Left lung (tissue), 10 donors: ENCODE data around the gene ERCC4. TPM values are rescaled to one million over a fixed set of nuclear protein-coding genes. Genes with fewer than 3 reads are reported as not detected.

Experiments used
- ATAC-seq: fragments of 200-7000 bp; cut with Tn5 transposase; one replicate; pipeline ENCODE4 v1.9.1; 2020; ENCODE audit warnings: moderate library complexity
- DNase-seq, 4 donors: peaks; one replicate each; pipeline ENCODE4 v3.0.0-alpha.2; 2013 to 2020
- H3K27ac ChIP-seq, 2 donors: fragments of 200-600 bp; sonication (generic) in 1 of 2; one replicate each; pipeline versions ENCODE4 v1.5.0 to v1.8.0; 2020 to 2021
- H3K27me3 ChIP-seq, 2 donors: fragments of 200-600 bp; sonication (generic) in 1 of 2; one replicate each; pipeline versions ENCODE4 v1.5.0 to v1.8.0; 2020 to 2021
- H3K36me3 ChIP-seq, 2 donors: fragments of 200-600 bp; sonication (generic) in 1 of 2; one replicate each; pipeline versions ENCODE4 v1.5.0 to v1.8.0; 2020 to 2021
- H3K4me1 ChIP-seq, 2 donors: fragments of 200-600 bp; one replicate each; pipeline ENCODE4 v1.8.0; 2021
- H3K4me3 ChIP-seq, 2 donors: fragments of 200-600 bp; sonication (generic) in 1 of 2; one replicate each; pipeline versions ENCODE4 v1.5.0 to v1.8.0; 2020 to 2021; ENCODE audit warnings: mild to moderate bottlenecking in 1 of 2
- H3K9me3 ChIP-seq, 2 donors: fragments of 200-600 bp; sonication (generic) in 1 of 2; one replicate each; pipeline versions ENCODE4 v1.5.0 to v1.8.0; 2020 to 2021
- CTCF ChIP-seq, 2 donors: fragments of 200-600 bp; sonication (generic) in 1 of 2; IDR thresholded peaks; one replicate each; pipeline versions ENCODE4 v1.5.0 to v1.8.0; 2021; ENCODE audit warnings: antibody characterized with exemption in 2 of 2
- intact Hi-C, 2 donors: fragments of 100-400 bp; cut with DNase I; formaldehyde crosslinking; loops; one replicate each; pipeline versions ENCODE4 v1.11.2 to v1.14.2; 2022
- polyA plus RNA-seq, 6 donors: library from polyadenylated mRNA; unstranded; fragments of 120-200 nt; gene quantifications; one replicate each; pipeline ENCODE4 v1.2.1, GENCODE V29; 2013; ENCODE audit not compliant: insufficient read length in 6 of 6
- total RNA-seq, 2 donors: library from RNA; stranded (reverse); fragmentation: NEBNext Ultra II Directional; extraction: Animal tissue kit (Norgen Biotek cat#: 25700); gene quantifications; one replicate each; pipeline ENCODE4 v1.2.1, GENCODE V29; 2021
- donor health status: DM: no; HTN: yes; CAD: no.
- donor health status: DM: no; HTN: no; CAD: no.

The ERCC4 gene
- total and polyA plus RNA-seq, 8 donors = 10.7 to 20.1 (median 16.4) TPM

DNA sequence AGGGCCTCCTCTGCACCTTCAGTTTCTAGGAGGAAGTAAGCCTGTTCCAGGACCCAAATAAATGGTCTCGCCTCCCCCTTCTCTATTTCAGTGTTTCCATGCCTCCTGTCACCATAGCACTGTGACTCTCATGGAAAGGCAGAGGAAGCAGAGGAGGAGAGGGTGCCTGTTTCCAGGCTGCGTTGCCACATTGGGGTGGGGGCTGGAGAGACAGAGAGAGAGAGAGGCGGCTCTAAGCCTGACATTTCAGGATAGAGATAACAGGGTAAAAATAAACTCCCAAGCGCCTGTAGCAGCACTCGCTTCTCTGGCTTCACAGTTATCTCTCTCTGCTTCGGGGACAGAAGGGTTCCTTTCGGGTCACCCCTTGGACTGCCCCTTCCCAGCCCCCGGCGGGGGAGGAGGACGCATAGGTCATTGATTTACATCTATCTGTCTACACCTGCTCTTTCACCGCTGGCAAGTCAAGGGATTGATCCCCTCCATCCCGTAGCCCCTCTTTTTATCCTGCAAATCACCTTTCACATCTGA, 80.0 kb downstream of the ERCC4 start:
- intact Hi-C loops = no loop called here
- H3K4me1 ChIP-seq = peaks cover 0 to 20% of the 10 kb centered on the region in 2 donors
- no peaks in the 10 kb centered on the region for H3K36me3 ChIP-seq
- H3K9me3 ChIP-seq = no peaks in the 10 kb centered on the region
- H3K4me3 ChIP-seq = no peak overlapping the region
- ATAC-seq (no peak), DNase-seq (no peak)
- H3K27ac ChIP-seq = no peak overlapping the region
- no peaks in the 10 kb centered on the region for H3K27me3 ChIP-seq
- TF ChIP-seq CTCF (IDR thresholded peaks at IDR 0.05) = no peak

- no peak for DNase-seq
- TF ChIP-seq CTCF (IDR thresholded peaks at IDR 0.05) = no peak
- no peak for ATAC-seq
- intact Hi-C loops = no loop called here
- H3K36me3 ChIP-seq = no peaks in the 10 kb centered on the region
- no peaks in the 10 kb centered on the region for H3K27me3 ChIP-seq
- no peak overlapping the region for H3K4me3 ChIP-seq
- no peak overlapping the region for H3K27ac ChIP-seq
- no peaks in the 10 kb centered on the region for H3K9me3 ChIP-seq
- peaks cover 0 to 20% of the 10 kb centered on the region in 2 donors for H3K4me1 ChIP-seq
Observed at GRCh38 chr16:14001521-14001920, 81.6 kb downstream of the ERCC4 start.

Other genes starting within 250 kb of the ERCC4 start
- gene MRTFB, start 151.2 kb downstream of the ERCC4 start, total RNA-seq = 10 to 100 TPM; 46.2 to 48.9 TPM
- gene MRTFB, start 151.2 kb downstream of the ERCC4 start, polyA plus RNA-seq = 10 to 100 TPM; 34.4 to 39.5 (median 35.9) TPM